Esophagus (tissue), 2 donors: ENCODE results near the gene APOL2. TPM values are rescaled to one million over a fixed set of nuclear protein-coding genes. Genes with fewer than 3 reads are reported as not detected.
A peak's percentile ranks its signal among the peaks of the same experiment; 100 is the strongest.
"Not testable (repeated sequence)": the region's sequence is repeated elsewhere in the genome, so short reads cannot be mapped to it uniquely, and the experiment has no call there.

Experiments
- H3K27ac ChIP-seq, 2 donors: one replicate each; pipeline ENCODE4 v1.5.1; 2013; ENCODE audit warnings: low read depth in 2 of 2, mild to moderate bottlenecking in 2 of 2, inconsistent platforms in 1 of 2, low read length in 1 of 2, moderate library complexity in 1 of 2
- H3K27me3 ChIP-seq, 2 donors: one replicate each; pipeline ENCODE4 v1.6.1; 2013; ENCODE audit warnings: low read length in 2 of 2, control low read depth in 1 of 2, mild to moderate bottlenecking in 1 of 2; ENCODE audit not compliant: insufficient read depth in 2 of 2, control insufficient read depth in 1 of 2
- H3K36me3 ChIP-seq, 2 donors: one replicate each; pipeline ENCODE4 v1.6.1; 2013; ENCODE audit warnings: low read length in 1 of 2; ENCODE audit not compliant: control insufficient read depth in 2 of 2, insufficient read depth in 2 of 2
- H3K4me1 ChIP-seq, 2 donors: one replicate each; pipeline ENCODE4 v1.6.1; 2013; ENCODE audit warnings: low read length in 1 of 2; ENCODE audit not compliant: control insufficient read depth in 2 of 2, insufficient read depth in 2 of 2
- H3K4me3 ChIP-seq, 2 donors: one replicate each; pipeline ENCODE4 v1.5.1; 2013; ENCODE audit warnings: low read length in 2 of 2, mild to moderate bottlenecking in 2 of 2, low read depth in 1 of 2, moderate library complexity in 1 of 2
- H3K9me3 ChIP-seq, 2 donors: one replicate each; pipeline ENCODE4 v1.6.1; 2013; ENCODE audit warnings: mild to moderate bottlenecking in 2 of 2, low read depth in 1 of 2, low read length in 1 of 2, moderate library complexity in 1 of 2; ENCODE audit not compliant: control insufficient read depth in 2 of 2, insufficient read depth in 1 of 2
- WGBS, 2 donors: extraction: QIAGEN DNeasy Blood & Tissue Kit; methylation state at CpG; one replicate each; pipeline ENCODE4 v1.1.7; 2013; 5-methylcytosine and 5-hydroxymethylcytosine counted together
- polyA plus RNA-seq, 2 donors: library from polyadenylated mRNA; stranded (reverse); fragments of 200-250 nt; gene quantifications; one replicate each; pipeline ENCODE4 v1.2.3, GENCODE V29; 2013
- donor health status: healthy with polysubstance abuse.
- donor health status: Bipolar disorder and iron deficiency.

APOL2 gene
- polyA plus RNA-seq, 2 donors = 9.2 to 14.9 TPM

GRCh38 chr22:36196254-36197064 lies 42.9 kb downstream of the APOL2 start:
- peaks cover 2 to 5% of the 10 kb centered on the region in 2 donors for H3K4me1 ChIP-seq
- H3K4me3 ChIP-seq = no peak overlapping the region
- H3K27ac ChIP-seq = no peak overlapping the region
- H3K36me3 ChIP-seq = no peaks in the 10 kb centered on the region
- H3K27me3 ChIP-seq = no peaks in the 10 kb centered on the region
- WGBS, 2 donors = 56 to 59% methylated on average over 6 of the region's 6 CpGs
- no peaks in the 10 kb centered on the region for H3K9me3 ChIP-seq

GRCh38 chr22:36194971-36195370 lies 44.4 kb downstream of the APOL2 start:
- Histone ChIP-seq H3K4me1 (no peaks in the 10 kb centered on the region), H3K9me3 (no peaks in the 10 kb centered on the region), H3K27me3 (no peaks in the 10 kb centered on the region), H3K36me3 (no peaks in the 10 kb centered on the region), H3K4me3 (no peak overlapping the region), H3K27ac (peak overlapping the region in 1 of 2 donors; percentile 15)
- WGBS, 2 donors = 48 to 49% methylated on average over 5 of the region's 5 CpGs

- 80 to 90% methylated on average over 2 of the region's 2 CpGs for WGBS, 2 donors
- H3K36me3 ChIP-seq = no peaks in the 10 kb centered on the region
- H3K4me3 ChIP-seq = no peak overlapping the region
- H3K4me1 ChIP-seq = no peaks in the 10 kb centered on the region
- no peaks in the 10 kb centered on the region for H3K9me3 ChIP-seq
- no peaks in the 10 kb centered on the region for H3K27me3 ChIP-seq
- no peak overlapping the region for H3K27ac ChIP-seq
Measured at GRCh38 chr22:36194385-36194784, 44.9 kb downstream of the APOL2 start.

- 62 to 83% methylated on average over 3 of the region's 3 CpGs for WGBS, 2 donors
- H3K27me3 ChIP-seq = no peaks in the 10 kb centered on the region
Measured at GRCh38 chr22:36193577-36193976, 45.8 kb downstream of the APOL2 start.

GRCh38 chr22:36193171-36193570 lies 46.2 kb downstream of the APOL2 start:
- no peaks in the 10 kb centered on the region for H3K36me3 ChIP-seq
- whole genome bisulfite sequencing, 2 donors = 79% methylated on average over 3 of the region's 3 CpGs
- H3K4me1 ChIP-seq = no peaks in the 10 kb centered on the region
- H3K4me3 ChIP-seq = no peak overlapping the region
- no peak overlapping the region for H3K27ac ChIP-seq
- H3K9me3 ChIP-seq = no peaks in the 10 kb centered on the region
- no peaks in the 10 kb centered on the region for H3K27me3 ChIP-seq

More at GRCh38 chr22:36193577-36193976, 45.8 kb downstream of the APOL2 start:
- H3K36me3 ChIP-seq = no peaks in the 10 kb centered on the region
- no peaks in the 10 kb centered on the region for H3K4me1 ChIP-seq
- no peak overlapping the region for H3K27ac ChIP-seq
- H3K9me3 ChIP-seq = no peaks in the 10 kb centered on the region
- no peak overlapping the region for H3K4me3 ChIP-seq

- Histone ChIP-seq H3K36me3 (no peaks in the 10 kb centered on the region), H3K9me3 (no peaks in the 10 kb centered on the region), H3K4me1 (no peaks in the 10 kb centered on the region), H3K4me3 (no peak overlapping the region), H3K27me3 (no peaks in the 10 kb centered on the region), H3K27ac (no peak overlapping the region)
- 55 to 60% methylated on average over 4 of the region's 4 CpGs for WGBS, 2 donors
Measured at GRCh38 chr22:36192542-36192941, 46.8 kb downstream of the APOL2 start.

- H3K36me3 ChIP-seq = no peaks in the 10 kb centered on the region
- H3K9me3 ChIP-seq = no peaks in the 10 kb centered on the region
- no peak overlapping the region for H3K4me3 ChIP-seq
- no peaks in the 10 kb centered on the region for H3K27me3 ChIP-seq
- H3K4me1 ChIP-seq = no peaks in the 10 kb centered on the region
- H3K27ac ChIP-seq = peak overlapping the region in 1 of 2 donors; percentile 0
- WGBS, 2 donors = 73 to 78% methylated on average over 17 of the region's 17 CpGs
Measured at GRCh38 chr22:36191106-36191836, 48.1 kb downstream of the APOL2 start.

GRCh38 chr22:36187862-36188261 lies 51.5 kb downstream of the APOL2 start:
- H3K9me3 ChIP-seq, H3K4me3 ChIP-seq, H3K36me3 ChIP-seq, H3K4me1 ChIP-seq, H3K27me3 ChIP-seq, H3K27ac ChIP-seq: not testable (repeated sequence)
- 94 to 97% methylated on average over 3 of the region's 6 CpGs for WGBS, 2 donors

- 76 to 86% methylated on average over 14 of the region's 14 CpGs for WGBS, 2 donors
Measured at GRCh38 chr22:36185828-36186624, 53.3 kb downstream of the APOL2 start.

More at GRCh38 chr22:36185828-36186624, 53.3 kb downstream of the APOL2 start:
- no peaks in the 10 kb centered on the region for H3K9me3 ChIP-seq
- no peaks in the 10 kb centered on the region for H3K36me3 ChIP-seq
- no peaks in the 10 kb centered on the region for H3K27me3 ChIP-seq
- no peaks in the 10 kb centered on the region for H3K4me1 ChIP-seq
- H3K4me3 ChIP-seq = no peak overlapping the region
- no peak overlapping the region for H3K27ac ChIP-seq
